Activated T-helper 2 cell treated with anti-CD3 and anti-CD28 coated beads, Interferon-gamma antibody, Interleukin-2, Interleukin-4, amounts not matched to agents 10 μg/mL and 5 μg/mL and 100 μg/mL, durations not matched to agents 14 hours and 24 hours and 36 hours (primary cell): ENCODE measurements around the gene MLN. TPM values are rescaled to one million over a fixed set of nuclear protein-coding genes. Genes with fewer than 3 reads are reported as not detected.

Experiments used
- DNase-seq: peaks from one replicate; pipeline ENCODE4 v3.0.0; 2021; ENCODE audit warnings: low spot score
- H3K27ac Mint-ChIP-seq: one replicate; pipeline ENCODE4 v1.8.0; 2021; ENCODE audit warnings: mixed read lengths
- H3K27me3 Mint-ChIP-seq: one replicate; pipeline ENCODE4 v1.8.0; 2021; ENCODE audit warnings: low read depth, mixed read lengths
- H3K36me3 Mint-ChIP-seq: one replicate; pipeline ENCODE4 v1.8.0; 2021; ENCODE audit warnings: low read depth, mixed read lengths
- H3K4me1 Mint-ChIP-seq: one replicate; pipeline ENCODE4 v1.8.0; 2021; ENCODE audit warnings: low read depth, mixed read lengths
- H3K4me3 Mint-ChIP-seq: one replicate; pipeline ENCODE4 v1.8.0; 2021; ENCODE audit warnings: low read depth, mild to moderate bottlenecking, moderate library complexity, mixed read lengths
- H3K9me3 Mint-ChIP-seq: one replicate; pipeline ENCODE4 v1.8.0; 2021; ENCODE audit warnings: mixed read lengths
- intact Hi-C: fragments of 100-400 bp; cut with micrococcal nuclease; formaldehyde crosslinking; loops from one replicate; pipeline ENCODE4 v1.15.1; 2023
- total RNA-seq: library from RNA; stranded (reverse); gene quantifications from 2 replicates; pipeline ENCODE4 v1.2.3, GENCODE V29; 2022

The MLN gene
- total RNA-seq, 1 donor from 2014 or later = not detected

DNA sequence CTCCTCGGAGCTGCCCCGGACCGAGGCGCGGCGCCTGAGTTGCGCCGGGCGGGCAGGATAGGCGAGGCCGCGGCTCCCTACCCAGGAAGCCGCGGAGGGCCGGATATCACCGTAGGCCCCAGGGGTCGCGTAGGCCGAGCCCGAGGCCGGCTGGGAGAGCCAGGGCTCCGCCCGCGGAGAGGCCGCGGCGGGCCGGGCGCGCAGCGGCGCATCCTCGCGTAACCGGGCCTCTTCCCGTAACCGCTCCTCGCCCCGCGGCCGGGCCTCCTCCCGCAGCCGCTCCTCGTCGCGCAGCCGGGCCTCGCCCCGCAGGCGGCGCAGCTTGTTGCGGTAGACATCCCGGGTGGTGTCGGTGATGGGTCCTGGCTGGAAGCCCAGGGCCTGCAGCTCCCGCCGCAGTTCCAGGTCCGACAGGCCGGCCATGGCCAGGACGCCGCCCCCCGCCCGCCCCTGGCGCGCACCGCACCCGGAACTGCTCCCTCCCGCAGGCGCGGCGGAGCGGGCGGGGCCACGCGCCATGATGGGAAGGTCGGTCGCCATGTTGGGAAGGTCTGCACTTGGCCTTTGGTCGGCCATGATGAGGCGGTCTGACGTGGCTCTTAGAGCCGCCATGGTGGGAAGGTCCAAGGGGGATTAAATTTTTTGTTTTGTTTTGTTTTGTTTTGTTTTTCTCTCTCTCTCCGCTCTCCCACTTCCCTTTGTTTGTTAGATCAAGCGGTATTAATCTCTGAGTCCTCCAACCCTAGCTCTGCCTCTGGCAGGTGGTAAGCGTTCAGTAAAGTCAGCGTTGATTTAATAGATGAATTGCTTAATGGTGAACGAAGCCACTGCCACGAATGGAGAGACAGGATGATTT, 14.9 kb downstream of the MLN start, which contains the start of gene LEMD2:
Gene LEMD2 (minus strand): TSS at position 437 of the 856 bp plus-strand sequence. CDS start 14 bp downstream, at position 423.
- peak within 1 kb of the TSS; percentile 92 for H3K4me3 Mint-ChIP-seq
- H3K27ac Mint-ChIP-seq = peak within 1 kb of the TSS; percentile 96
- peaks cover 36% of the 10 kb centered on the region for H3K36me3 Mint-ChIP-seq
- intact Hi-C loops = loop anchor here (2.0 to 5.0 kb wide), 2 partner anchors 78 to 113 kb away; partner anchors contain the start of gene UQCC2
- peak; percentile 91 for DNase-seq
- H3K4me1 Mint-ChIP-seq = peaks cover 34% of the 10 kb centered on the region
- peaks cover 7% of the 10 kb centered on the region for H3K27me3 Mint-ChIP-seq
- no peaks in the 10 kb centered on the region for H3K9me3 Mint-ChIP-seq

DNA sequence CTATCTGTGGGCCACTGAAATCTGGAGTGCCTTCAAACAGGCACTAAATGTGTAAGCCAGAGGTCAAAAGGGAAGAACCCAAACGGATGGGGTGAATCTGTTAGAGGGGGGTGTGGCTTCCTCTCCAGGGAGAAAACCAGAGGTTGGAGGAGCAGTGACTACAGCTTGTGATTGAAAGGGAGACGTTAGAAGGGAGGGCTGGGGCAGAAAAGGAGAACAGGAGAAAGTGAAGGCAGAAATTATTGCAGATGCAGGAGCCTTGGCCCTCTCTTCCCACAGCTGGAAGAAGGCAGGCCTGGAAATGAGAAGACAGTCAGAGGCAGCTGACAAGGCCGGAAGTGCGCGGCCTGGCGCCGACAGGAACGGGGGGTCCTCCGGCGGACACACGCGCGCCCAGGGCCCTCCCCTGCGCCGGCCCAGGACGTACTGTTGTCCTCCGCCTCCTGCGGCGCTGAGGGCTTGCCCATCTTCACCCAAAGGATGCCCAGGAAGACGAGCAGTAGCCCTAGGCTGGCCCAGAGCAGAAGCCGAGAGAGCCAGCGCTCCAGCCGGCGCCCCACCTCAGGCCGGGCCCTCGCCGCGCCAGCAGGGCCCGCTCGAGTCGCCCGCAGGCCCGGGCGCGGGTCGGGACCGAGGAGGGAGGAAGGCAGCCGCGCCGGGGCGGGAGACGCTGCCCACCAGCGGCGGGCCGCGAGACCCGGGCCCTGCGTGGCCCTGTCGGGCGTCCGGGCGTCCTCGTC, 15.7 kb downstream of the MLN start:
- H3K4me1 Mint-ChIP-seq = peaks cover 34% of the 10 kb centered on the region
- peaks cover 44% of the 10 kb centered on the region for H3K36me3 Mint-ChIP-seq
- no peaks in the 10 kb centered on the region for H3K9me3 Mint-ChIP-seq
- H3K27ac Mint-ChIP-seq = peak overlapping the region; percentile 96
- peak overlapping the region; percentile 92 for H3K4me3 Mint-ChIP-seq
- intact Hi-C loops = loop anchor here (2.0 to 5.0 kb wide), 2 partner anchors 77 to 114 kb away; partner anchors contain the start of gene UQCC2
- peak; percentile 58 for DNase-seq
- peaks cover 3% of the 10 kb centered on the region for H3K27me3 Mint-ChIP-seq

DNA sequence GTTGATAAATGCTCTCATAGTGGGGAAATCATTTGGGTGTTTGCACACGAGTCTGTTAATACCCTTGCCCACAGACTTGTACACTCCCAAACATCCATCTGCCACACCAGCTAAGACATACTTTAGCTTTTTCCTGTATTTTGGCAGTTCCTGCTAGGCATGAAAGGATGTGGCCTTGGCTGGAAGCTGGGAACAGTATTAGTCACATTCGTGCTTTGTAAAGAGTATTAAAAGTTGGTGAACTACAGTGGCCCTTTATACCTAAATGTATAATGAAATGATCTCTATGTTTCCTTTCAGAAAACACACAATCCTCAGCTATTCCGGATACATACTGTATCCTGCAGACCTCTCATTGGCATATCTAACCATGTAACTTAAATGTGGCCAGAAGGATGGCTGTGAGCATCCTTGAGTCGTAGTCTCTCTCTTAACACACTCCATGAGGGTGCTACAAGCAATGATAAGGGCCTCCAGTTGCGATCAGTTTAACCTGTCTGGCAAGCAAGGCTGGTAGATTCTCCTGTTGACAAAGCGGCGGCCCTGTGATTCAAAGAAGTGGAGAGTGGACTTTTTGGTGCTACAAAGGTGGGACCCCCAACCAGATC, 16.4 kb downstream of the MLN start:
- H3K4me3 Mint-ChIP-seq = peak overlapping the region; percentile 92
- no peak for DNase-seq
- H3K27ac Mint-ChIP-seq = peak overlapping the region; percentile 96
- intact Hi-C loops = loop anchor here (5.0 kb wide), 1 partner anchor 115 kb away; no protein-coding TSS in a partner anchor
- no peaks in the 10 kb centered on the region for H3K9me3 Mint-ChIP-seq
- H3K4me1 Mint-ChIP-seq = peaks cover 34% of the 10 kb centered on the region
- no peaks in the 10 kb centered on the region for H3K27me3 Mint-ChIP-seq
- H3K36me3 Mint-ChIP-seq = peaks cover 49% of the 10 kb centered on the region

DNA sequence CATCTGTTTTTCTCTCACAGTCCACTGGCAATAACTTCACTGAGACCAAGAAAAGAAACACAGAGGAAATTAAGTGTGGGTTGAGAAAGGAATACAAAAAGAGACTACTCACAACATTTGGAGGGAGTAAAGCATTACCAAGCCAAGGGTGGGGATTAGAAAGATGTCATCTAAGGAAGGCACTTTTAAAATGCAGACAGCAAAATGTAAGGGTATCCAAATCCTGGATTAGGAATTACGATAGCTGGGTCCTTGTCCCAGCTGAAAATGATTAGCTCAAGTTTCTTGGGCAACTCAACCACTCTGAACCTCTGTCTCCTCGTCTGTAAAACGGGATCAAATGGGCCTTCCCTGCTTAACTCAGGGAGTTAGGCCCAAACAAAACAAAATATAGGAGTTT, 17.1 kb downstream of the MLN start:
- H3K4me1 Mint-ChIP-seq = peaks cover 34% of the 10 kb centered on the region
- H3K9me3 Mint-ChIP-seq = no peaks in the 10 kb centered on the region
- H3K27me3 Mint-ChIP-seq = no peaks in the 10 kb centered on the region
- peak overlapping the region; percentile 92 for H3K4me3 Mint-ChIP-seq
- H3K27ac Mint-ChIP-seq = peak overlapping the region; percentile 48
- intact Hi-C loops = loop anchor here (5.0 kb wide), 1 partner anchor 116 kb away; no protein-coding TSS in a partner anchor
- no peak for DNase-seq
- peaks cover 55% of the 10 kb centered on the region for H3K36me3 Mint-ChIP-seq

DNA sequence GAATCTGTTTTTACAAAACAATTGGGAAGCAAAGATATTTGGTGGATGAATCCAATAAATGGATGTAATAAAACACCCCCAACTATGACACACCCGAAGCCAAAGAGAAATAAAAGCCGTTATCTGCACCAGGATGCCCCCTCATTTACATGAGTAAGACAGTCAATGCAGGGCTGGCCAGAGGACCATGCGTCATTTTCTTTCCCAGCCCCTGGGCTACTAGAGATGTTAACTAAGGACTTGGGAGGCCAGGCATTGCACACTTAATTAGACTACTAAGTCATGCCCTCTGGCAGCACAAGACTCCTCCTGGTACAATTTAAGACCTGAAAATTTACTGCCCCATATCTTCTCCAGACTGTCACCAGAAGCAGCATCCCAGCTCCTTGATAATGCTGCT, 18.0 kb downstream of the MLN start:
- peaks cover 60% of the 10 kb centered on the region for H3K36me3 Mint-ChIP-seq
- intact Hi-C loops = loop anchor here (5.0 kb wide), 1 partner anchor 117 kb away; no protein-coding TSS in a partner anchor
- peaks cover 34% of the 10 kb centered on the region for H3K4me1 Mint-ChIP-seq
- no peaks in the 10 kb centered on the region for H3K9me3 Mint-ChIP-seq
- H3K27ac Mint-ChIP-seq = no peak overlapping the region
- no peak for DNase-seq
- no peak overlapping the region for H3K4me3 Mint-ChIP-seq
- no peaks in the 10 kb centered on the region for H3K27me3 Mint-ChIP-seq

DNA sequence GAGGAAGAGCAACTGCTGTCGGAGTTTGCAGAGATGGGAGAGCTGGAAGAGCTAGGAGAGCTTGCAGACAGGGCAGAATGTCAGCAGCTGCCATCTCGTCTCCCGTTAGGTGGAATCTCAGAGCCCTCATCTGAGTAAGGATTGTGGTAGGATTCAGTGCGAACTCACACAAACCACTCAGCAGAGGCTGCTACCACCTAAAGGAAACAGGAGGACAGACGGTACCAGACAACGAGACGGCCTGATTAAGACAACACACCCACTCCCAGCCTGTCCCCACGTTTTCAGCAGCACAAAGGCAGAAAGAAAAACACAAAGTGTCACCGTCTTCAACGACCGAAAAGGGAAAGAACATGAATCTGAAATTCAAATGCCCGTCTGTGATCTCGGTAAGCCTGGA, 19.0 kb downstream of the MLN start:
- Mint-ChIP-seq H3K9me3 (no peaks in the 10 kb centered on the region), H3K27me3 (no peaks in the 10 kb centered on the region), H3K36me3 (peaks cover 68% of the 10 kb centered on the region), H3K27ac (peak overlapping the region; percentile 10), H3K4me1 (peaks cover 34% of the 10 kb centered on the region), H3K4me3 (no peak overlapping the region)
- DNase-seq = no peak
- intact Hi-C loops = loop anchor here (5.0 kb wide), 1 partner anchor 118 kb away; no protein-coding TSS in a partner anchor

DNA sequence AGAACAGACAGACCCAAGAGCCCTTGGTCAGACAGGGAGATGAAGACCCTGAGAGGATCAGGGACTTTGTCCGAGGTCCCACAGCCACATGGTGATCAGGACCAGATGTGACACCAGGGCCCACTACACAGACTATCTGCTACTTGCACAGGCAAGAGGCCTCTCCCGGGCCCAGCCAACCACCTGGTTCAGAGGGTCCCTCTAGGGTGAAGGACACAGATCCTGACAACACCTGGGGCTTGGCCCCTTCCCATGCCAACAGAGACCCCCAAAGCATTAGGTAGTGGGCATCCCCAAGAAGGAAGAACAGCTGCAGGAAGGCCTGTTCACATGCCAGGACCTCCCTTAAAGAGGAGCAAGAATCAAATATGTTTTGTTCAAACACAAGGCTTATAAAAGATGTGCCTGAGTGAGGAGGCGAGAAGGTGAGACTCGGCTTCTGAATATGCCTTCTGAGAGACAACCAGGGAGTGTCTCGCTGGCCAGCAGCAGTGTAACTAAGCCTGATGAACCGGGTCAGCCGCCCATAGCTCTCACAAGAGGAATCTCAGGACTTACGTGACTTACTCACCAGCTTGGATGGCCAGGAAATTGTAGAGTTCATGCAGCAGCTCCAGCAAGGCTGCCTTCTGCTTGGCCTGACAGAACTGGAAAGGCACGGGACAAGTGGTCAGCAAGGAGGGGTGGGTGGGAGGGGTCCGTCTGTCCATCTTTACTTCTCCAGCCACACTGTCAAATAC, 19.9 kb downstream of the MLN start:
- Mint-ChIP-seq H3K9me3 (no peaks in the 10 kb centered on the region), H3K27ac (no peak overlapping the region), H3K4me3 (no peak overlapping the region), H3K36me3 (peaks cover 77% of the 10 kb centered on the region), H3K27me3 (no peaks in the 10 kb centered on the region), H3K4me1 (peaks cover 29% of the 10 kb centered on the region)
- DNase-seq = no peak
- intact Hi-C loops = no loop called here

DNA sequence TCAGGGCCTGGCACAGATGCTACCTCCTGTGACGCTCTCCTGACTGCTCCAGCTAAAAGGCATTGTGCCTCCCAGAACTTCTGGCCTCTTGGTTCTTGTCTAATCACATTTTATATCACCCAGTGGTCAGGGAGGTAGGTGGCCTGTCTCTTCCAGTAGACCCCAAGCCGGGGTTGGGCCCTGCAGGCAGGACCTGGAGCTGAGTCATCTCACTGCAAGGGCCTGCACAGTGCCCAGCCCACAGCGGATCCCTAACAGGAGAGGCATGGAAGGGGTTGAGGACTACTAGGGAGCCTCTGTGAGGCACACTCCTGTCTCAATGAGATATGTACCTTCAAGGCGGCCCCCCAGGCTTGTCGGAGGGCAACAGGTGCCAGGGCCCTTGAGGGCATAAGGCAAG, 21.2 kb downstream of the MLN start:
- no peaks in the 10 kb centered on the region for H3K9me3 Mint-ChIP-seq
- peak overlapping the region; percentile 30 for H3K27ac Mint-ChIP-seq
- H3K4me3 Mint-ChIP-seq = no peak overlapping the region
- peaks cover 26% of the 10 kb centered on the region for H3K4me1 Mint-ChIP-seq
- intact Hi-C loops = no loop called here
- DNase-seq = no peak
- peaks cover 81% of the 10 kb centered on the region for H3K36me3 Mint-ChIP-seq
- no peaks in the 10 kb centered on the region for H3K27me3 Mint-ChIP-seq

DNA sequence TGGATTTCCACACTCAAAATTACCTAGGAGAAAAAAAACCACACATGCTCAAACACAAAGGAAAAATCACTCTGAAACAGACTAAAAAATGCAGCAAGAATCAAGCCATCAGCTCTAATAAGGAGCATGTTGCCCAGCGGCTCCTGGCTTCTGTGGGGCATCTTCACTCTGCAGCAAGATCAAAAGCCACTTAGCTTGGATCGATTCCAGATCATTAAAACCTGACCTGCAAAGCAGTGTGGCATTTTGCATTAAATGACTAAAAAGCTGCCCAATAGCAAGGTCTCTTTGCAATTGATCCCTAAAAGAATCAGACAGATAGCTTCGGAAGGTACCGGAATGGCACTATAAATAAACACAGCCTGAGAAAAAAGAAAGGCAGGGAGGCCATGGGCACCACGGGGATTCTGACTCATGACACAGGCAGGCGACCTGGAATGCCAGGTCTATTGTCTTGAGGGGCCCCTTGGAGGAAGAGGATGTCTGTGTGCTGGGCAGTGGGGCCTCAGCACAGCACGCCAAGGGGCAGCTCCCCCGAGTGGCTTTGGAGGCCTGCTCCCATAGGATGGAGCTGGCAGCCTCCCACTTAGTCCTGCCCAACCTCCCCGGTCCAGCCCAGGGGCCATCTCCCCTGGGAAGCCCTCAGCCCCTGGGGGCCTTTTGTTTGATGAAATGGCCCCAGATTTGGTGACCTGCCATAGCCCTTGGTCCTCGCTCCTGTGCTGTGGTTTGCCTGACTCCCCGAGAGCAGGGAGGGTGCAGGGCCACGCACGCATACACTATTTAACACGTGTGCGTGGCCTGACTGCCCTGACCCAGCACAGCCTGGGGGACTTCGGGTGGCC, 22.4 kb downstream of the MLN start:
- no peak overlapping the region for H3K27ac Mint-ChIP-seq
- intact Hi-C loops = no loop called here
- H3K4me1 Mint-ChIP-seq = peaks cover 15% of the 10 kb centered on the region
- no peak overlapping the region for H3K4me3 Mint-ChIP-seq
- H3K36me3 Mint-ChIP-seq = peaks cover 84% of the 10 kb centered on the region
- H3K27me3 Mint-ChIP-seq = no peaks in the 10 kb centered on the region
- H3K9me3 Mint-ChIP-seq = no peaks in the 10 kb centered on the region
- DNase-seq = no peak

DNA sequence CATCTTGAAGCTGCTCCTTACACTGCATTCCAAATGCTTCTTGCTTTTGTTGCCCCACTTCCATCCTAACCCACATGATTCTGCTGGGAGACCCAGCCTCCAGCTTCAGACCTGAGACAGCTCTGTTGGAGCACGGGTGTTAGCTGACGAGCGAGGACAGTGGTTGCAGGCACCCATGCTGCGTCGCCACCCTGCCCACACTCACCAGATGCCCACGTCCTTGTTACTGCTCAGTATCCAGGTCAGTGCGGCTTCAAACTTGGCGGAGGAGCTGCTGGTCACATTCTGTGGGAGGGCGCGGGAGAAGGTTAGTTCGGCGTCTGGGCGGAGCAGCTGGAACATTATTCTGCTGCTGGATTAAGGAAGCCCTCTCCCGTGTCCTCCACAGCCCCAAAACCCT, 23.9 kb downstream of the MLN start:
- H3K36me3 Mint-ChIP-seq = peaks cover 81% of the 10 kb centered on the region
- no peak overlapping the region for H3K27ac Mint-ChIP-seq
- intact Hi-C loops = no loop called here
- DNase-seq = no peak
- peaks cover under 1% of the 10 kb centered on the region for H3K4me1 Mint-ChIP-seq
- H3K27me3 Mint-ChIP-seq = no peaks in the 10 kb centered on the region
- H3K4me3 Mint-ChIP-seq = no peak overlapping the region
- no peaks in the 10 kb centered on the region for H3K9me3 Mint-ChIP-seq

DNA sequence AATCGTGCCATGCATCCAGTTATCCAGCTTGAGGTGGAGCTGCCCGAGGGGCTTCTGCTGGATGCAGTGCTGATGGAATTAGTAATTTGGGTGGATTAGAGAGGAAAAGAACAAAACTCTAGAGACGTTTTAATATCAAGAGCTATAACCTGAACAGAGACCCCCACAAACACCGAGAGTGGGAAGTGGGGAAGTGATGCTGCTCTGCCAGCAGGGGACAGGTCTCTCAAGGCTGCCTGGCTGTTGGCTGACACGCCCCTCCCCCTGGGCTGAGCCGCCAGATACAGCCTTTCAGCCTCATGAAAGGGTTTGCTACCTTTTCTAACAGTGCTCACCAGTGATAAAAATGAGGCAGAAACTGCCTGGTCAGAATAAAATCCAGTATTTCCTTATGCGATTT, 24.5 kb downstream of the MLN start:
- Mint-ChIP-seq H3K27me3 (no peaks in the 10 kb centered on the region), H3K27ac (no peak overlapping the region), H3K9me3 (no peaks in the 10 kb centered on the region), H3K36me3 (peaks cover 80% of the 10 kb centered on the region), H3K4me1 (no peaks in the 10 kb centered on the region), H3K4me3 (no peak overlapping the region)
- intact Hi-C loops = no loop called here
- no peak for DNase-seq
